GM21529 (cell line): Measurements from ENCODE around the gene DACH1.

Source experiments
- ATAC-seq: cut with Tn5 transposase; IDR thresholded peaks from one replicate; pipeline ENCODE4 v1.9.1; 2021; ENCODE audit not compliant: unreplicated experiment

DACH1 gene

DNA sequence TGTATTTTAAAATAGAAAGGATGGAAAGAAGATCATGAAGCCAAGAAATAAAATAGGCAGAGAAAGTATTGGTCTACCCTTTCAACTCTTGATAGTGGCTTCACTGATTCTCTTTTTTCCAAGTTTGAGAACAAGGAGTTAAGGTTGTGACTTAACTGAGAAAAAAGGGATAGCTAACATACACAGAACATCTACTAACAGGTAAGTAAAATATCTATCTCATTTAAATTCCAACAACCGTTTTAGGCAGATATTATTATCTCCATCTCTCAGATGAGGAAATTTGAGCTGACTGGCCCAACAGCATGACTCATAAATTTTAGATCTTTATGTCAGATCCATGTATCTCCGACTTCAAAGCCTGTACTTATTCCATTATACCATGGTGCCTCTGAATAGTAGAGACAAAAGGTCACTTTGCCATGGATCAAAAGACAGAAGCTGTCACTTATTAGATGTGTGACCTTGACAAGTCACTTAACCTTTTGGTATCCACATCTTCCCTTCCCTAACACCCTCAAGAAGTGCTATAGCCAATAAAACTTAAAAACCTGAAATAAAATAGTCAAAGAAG, 152.1 kb downstream of the DACH1 start:
- no peak for ATAC-seq

DNA sequence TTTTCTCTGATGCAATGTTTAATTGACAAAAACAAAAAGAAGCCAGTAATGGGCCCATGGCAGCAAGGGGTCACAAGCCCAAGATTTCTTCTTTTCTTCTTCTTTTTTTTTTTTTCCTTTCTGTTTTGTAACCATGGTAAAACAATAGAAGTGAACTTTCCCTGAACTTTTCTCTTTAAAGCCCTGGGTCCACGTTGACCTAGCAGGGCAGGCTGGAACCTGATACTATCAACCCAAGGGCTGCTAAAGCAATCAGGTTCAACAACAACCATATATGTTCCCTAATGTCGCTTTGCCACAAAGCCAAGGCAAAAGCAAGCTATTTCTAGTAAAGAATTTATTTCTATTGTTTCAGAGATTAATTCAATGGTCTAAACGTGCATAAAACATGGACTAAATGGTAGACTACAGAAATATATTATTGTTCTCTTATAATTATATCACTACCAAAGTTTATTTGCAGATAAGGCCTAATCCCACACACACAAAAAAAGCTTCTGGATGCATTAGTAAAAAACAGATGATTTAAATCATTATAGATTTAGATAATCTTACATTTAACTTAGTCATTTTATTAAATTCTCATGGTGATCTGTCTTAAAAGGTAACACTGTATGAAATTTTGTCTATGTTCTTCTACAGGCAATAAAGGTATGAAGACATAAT, 153.9 kb downstream of the DACH1 start:
- ATAC-seq = no peak

DNA sequence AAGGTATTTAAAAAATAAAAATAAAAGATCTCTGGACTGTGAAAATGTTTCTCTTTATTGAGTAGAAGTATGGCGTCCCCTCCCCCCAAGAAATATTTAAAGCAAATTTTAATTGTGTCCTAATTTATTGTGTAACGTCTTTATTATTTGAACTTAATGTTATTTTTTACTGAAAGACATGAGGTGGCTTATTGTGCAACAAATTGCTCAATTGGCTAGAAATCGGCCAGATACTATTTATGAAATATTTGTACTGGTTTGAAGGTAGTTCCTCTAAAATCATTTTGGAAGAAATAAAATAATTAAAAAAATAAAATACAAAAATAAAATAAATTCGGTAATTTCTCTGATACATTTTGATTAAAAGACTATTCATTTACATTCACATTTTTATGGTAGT, 162.3 kb downstream of the DACH1 start:
- ATAC-seq = no peak

DNA sequence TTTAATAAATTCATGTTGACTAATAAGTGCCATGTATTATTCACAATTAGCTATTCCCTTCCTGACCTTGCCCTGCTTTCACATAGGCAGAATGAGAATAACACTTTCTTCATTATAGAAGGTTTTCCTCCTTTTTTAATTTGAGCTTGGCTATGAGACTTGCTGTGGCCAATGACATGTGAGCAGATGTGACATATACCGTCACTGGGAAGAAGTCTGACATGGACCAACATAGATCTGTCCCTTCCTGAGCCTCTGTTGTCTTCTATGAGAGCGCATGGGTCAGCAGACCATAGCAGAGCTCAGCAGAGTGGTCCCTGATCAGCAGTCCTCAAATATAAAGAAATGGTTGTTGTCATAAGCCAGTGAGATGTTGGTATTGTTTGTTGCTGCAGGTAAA, 163.9 kb downstream of the DACH1 start:
- ATAC-seq = no peak

DNA sequence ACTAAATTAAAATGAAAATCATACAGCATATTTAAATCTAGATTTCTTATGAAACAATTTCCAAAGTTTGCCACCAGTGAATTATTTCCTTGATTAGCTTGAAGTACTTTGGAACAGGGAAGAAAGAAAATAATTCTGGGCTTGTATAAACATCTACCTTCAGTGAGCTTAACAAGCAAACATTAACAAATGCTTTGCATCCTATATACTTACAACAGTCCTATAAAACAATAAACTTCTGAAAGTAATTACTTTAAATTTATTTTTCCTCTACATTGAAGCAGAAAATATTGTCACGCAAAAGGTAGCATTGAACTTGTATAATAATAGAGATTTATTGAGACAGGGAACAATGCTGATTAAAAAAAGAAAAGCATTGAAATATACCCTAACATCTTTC, 164.8 kb downstream of the DACH1 start:
- ATAC-seq = no peak

DNA sequence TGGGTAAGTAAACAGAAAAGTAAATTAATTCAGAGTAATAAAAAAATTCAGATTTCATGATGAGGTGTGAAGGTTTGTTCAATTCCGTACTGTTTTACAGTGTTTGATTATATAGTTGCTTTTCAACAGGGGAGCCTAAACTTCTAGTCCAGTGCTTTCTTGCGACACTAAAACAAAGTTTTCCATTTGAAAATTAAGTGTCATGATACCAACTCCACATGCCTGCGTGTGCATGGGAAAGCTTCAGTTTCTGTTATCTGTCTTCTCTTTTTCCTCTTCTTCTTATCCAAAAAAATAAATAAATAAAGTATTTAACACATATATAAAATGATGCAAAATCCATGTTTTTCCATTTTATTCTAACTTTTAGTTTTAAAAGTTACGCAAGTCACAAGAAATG, 165.3 kb downstream of the DACH1 start:
- no peak for ATAC-seq

DNA sequence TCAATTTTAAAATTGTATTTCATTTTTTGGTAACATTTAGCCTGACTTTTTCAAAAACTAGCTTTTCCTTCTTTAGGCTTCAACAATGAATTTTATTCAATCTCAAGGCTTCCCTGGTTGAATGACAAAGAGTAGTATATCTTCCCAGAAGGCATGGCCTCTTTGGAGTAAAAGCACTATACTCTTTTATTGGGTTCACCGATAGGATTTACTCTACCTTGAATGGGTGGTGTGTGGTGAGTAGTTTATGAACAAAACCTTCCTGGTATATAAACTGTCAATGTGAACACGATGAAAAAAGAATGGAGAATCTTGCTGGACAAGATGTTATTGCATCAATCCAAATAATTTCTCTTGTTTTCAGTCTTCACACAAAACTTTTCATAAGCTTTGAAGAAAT, 167.7 kb downstream of the DACH1 start:
- ATAC-seq = no peak

DNA sequence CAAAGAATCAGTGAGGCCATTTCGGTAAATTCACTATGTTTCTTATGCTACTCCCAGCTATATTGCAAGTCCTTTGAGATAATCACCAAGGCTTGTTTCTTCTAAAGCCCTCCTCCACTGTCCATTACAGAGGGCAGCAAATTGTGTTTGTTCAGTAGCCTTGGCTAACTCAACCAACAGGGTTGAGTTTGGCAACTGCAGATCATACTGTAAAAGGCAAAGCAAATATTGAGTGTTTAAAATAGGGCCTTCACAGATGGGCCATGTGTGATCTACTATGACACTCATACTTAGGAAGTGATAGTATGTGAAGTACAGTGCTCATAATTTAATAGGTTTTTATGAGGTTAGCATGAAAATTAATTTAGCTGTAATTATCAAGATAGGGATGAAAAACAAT, 171.3 kb downstream of the DACH1 start:
- ATAC-seq = no peak

DNA sequence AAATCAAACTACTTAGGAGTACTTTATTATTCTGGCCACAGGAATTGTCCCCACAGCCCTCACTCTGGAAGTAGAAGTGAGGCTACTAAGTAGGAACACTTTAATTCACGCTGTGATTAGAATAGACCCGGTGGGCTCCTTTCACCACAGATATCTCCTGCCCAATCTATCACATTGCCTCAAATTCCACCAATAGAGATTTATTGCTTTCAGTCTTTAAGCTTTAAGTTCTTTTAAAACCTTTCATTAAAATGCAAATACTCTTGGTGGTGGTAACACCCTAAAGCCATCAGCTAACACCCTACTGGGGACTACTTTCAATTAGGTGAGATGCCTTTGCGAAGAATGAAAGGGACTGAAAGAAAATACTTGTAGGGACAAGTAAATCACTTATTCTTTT, 181.9 kb downstream of the DACH1 start:
- ATAC-seq = no peak

DNA sequence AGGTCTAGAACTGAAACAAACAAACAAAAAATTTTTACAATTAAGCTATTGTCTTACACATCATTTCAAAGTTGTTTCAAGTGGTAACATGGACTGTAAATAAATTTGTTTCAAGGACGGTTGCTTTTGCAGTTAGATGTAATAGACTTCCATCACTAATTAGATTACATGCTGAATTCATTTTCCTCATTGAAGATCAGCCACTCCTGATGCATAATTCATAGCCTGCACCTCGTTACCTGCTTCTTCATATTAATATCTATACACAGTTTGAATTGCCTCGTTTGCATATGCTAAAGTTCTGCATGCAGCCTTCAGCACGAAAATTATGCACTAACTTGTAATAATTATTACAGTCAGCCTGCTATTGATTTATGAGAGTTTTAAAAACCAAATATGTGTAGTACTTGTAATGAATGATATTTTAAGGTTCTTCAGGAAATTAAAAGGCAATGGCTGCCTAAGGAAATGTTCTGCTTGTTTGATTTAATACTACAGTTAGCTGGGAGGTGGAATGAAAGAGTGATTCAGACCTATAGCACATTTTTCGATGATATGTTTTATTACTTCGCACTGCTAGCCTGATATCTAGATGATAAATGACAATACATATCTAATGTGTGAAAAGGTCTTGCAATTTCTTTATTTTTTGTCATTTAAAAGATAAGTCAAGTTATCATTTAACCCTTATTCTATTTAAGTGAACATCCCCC, 184.9 kb downstream of the DACH1 start:
- no peak for ATAC-seq

DNA sequence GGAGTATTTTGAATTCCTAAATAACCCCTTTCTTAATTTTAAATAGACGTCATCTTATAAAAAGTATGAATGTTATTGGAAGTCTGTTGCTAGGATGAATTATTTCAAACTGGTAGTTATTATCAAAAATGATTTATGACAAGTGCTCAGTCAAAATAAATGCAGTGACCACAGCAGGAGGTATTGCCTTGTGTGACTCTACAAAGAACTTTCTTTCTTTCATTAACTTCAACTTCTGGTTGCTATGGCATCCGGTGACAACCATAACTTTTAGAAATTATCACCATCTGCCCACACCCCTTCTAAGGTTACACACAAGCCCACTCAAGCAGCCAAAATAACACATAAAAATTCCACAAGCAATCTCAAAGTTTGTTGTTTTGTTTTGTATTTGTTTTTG, 189.9 kb downstream of the DACH1 start:
- ATAC-seq = no peak

DNA sequence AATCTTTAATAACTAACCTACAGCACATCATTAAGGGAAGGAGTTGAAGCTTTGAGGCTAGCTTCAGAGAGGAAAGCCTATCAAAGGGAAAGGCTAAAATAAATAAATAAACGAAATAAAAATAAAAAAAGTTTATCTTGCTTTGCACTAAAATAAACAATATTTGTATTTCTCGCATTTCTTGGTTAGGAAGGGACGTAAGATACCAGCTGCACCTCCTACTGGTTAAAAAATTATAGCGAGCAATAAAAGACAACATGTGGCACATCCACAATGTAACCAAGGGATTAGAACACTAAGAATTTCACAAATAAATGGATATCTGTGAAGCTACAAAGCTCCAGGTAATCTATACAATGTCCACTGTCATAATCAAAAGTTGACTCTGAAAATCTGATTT, 194.5 kb downstream of the DACH1 start:
- ATAC-seq = no peak

DNA sequence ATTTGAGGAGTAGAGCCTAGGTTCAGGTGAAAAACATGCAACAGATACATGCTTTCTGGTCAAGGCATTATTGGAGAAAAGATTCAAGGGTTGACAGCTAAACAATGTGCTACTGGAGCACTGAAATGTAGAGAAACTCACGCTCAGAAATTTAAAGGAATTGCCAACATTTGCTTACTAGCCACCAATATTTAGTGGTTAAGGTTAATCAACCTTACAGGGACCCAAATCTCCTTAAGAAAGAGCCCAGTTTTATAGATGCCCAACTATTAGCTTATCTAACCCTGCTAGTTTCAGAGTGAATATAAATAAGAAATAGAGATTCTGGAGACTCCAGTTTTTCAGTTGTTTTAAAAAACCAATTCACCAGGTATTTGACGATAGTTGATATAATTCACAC, 203.6 kb downstream of the DACH1 start:
- ATAC-seq = no peak

DNA sequence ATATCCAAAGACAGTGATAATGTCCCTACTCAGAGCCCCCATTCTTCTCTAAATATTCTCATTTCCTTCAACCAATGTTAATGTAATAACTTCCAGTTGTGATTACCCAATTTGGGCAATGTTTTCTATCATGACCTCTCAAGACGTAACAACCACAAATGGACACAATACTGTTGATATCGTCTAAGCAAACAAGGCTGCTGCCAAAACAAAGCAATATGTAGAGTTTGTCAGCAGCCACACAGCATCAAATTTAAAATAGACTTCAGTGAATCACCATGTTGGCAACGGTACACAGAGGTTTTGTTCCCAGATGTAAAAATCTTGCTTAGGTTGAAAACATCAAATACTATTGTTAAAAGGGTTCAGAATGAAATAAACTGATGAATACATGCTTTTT, 205.1 kb downstream of the DACH1 start:
- no peak for ATAC-seq

DNA sequence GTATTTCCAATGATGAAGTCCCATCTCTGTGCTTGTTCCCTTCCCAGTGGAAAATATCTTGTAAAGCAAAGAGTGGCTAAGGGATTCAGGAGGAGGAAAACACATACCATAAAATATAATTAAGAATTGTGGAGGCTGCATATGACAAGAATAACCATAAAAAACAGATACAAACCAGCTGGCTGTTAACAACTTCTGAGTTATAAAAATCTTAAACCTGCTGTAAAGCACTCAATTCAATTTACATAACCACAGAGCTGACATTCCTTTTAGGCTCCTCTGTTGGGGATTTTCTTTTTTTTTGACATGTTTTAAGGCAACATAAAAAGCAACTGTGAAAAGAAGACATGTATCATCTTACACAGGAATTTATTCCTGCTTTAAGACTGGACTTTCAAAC, 207.6 kb downstream of the DACH1 start:
- no peak for ATAC-seq

DNA sequence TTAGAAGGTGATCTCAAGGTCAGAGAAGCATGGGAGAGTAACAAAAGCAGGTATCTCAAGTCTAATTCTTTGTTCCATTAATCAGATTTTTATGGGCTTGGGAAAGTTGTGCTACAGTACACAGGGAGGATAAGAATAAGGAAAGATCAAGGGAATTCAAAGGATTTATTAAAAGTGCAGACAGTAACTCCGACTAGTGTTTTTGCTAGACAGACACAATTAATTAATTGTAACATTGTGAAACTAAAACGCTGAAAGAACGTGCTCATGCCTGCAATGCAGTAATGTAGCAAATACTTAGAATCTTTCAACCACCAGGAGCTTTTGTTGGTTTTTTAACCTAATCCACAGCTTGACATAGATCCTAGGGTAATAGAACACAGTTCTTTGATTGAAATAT, 221.5 kb downstream of the DACH1 start:
- no peak for ATAC-seq

DNA sequence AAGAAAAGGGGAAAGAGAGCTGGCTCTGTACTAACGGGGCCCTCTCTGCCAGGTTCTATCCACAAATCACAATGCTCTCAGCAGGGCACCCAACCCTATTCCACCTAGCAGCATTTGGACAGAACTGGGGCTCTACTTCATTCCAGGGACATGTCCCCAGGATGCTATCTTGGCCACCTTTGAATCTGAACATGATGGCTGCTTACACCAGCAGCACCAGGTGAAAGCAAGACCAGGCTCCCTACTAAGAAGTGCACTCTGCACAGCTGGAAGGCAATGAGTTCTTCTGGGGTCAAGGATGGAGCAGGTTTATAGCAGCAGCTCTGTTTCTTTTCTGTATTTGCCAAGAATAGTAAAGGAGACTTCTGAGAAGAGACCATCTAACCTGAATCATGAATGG, 222.4 kb downstream of the DACH1 start:
- no peak for ATAC-seq

DNA sequence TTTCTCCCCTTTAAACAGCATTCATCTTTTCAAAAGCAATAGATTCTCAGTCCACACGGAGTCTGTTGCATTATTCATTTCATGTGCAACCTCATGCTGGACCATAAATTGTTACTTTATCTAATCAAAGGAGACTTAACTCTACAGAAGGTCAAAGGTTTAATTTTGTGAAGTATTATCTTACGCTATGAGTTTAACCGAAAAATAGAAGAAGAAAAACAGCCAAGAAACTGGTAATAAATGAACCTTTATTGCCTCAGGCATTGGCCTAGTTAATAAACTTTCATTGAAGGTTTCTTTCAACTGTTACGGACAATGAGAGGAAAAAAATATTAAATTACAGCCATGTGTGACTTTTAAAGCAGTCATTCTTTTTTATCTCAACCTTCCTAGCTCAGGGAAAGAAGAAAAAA, 223.6 kb downstream of the DACH1 start:
- no peak for ATAC-seq

DNA sequence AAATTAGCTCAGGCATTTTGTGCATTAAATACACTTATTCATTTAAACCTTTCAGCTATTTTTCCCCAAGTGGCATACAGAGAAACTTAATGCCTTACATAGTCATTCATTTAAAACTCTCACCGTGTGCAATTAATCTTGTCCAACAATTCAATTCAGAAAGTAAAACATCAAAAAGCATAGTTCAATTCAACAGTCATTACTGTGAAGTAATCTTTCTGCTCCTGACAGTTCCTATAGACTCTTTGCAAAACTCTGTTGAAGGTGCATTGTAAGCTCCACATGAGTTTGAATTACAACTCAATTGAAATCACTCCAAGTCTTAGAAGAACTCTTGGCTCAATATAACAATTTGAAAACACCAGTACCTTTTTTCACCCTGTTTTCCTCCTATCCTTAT, 228.3 kb downstream of the DACH1 start:
- ATAC-seq = no peak

DNA sequence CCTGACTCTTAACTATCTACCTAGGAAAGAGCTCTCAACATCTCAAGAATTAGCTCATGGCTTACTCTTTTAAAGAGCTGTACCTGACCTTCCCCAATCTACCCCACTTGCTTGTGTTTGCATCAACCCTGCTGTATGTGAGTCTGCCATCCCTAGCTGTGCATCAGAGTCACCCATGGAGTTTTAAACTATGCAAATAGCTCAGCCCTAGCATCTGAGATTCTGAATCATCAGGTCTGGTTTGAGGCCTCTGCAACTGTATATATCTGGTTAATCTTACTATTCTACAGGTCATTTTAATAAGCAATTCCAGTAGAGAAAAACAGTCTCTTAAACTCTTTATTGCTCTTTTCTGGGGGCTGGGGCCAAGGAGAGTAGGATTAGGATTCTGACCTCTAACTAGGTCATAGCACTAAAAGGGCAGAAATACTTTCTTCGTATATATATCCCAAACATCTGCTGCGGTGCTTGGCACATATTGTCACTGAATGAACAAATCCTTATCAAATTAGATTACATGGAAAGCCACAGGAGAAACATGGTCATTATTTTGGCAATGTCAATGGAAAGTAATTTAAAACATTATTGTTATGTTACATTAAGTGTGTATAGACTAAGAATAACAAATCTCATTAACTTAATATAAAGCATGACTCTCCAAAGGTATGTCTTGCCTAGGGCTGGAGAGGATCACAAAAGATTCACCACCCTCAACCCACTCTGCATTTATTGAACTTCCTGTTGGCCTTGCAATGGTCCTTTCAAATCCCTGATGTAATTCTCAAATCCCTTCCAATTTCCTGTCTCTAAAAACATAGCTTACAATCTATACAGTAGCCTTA, 232.2 kb downstream of the DACH1 start:
- no peak for ATAC-seq

DNA sequence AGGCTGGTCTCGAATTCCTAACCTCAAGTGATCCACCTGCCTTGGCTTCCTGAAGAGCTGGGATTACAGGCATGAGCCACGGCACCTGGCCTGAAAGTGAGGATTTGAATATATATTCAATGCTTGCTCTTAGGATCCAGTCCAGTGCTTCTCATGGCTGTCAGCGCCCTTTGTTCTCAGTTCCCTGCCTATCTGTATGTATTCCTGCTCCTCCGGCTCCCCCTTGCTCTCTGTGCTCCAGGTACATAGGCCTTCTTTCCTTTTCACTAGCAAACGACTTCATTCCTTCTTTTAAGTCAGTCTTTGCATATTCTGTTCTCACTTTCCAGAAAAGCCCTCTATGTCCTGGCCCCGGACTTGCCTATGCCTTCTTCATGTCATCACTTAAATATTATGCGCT, 232.8 kb downstream of the DACH1 start:
- no peak for ATAC-seq

DNA sequence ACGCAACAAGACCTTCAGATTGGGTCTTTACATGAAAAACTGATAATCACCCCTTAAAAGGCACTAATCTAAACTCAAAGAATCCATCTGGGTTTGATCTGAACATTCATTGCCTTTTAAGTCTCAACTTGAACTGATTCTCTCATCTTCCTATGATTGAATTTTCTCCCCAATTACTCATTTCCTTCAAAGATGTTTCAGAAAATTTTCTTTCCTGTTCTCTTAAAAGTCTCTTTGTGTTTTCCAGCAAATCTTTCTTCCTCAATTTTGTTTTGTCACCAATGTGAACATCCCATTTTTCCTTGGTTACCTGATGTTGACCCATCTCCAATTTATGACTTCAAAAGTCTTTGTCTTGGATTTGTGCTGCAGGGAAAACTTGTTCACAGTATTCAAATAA, 234.3 kb downstream of the DACH1 start:
- ATAC-seq = no peak
